A549 (cell line): Measurements from ENCODE around the gene ANGEL1. TPM values are rescaled to one million over a fixed set of nuclear protein-coding genes. Genes with fewer than 3 reads are reported as not detected.

Experiments used
- ATAC-seq, 2 experiments: fragments of 200-7000 bp in 1 of 2; fragments of >200 bp in 1 of 2; cut with Nextera tagmentation in 1 of 2; cut with Tn5 transposase in 1 of 2; 3 replicates each; pipeline versions ENCODE4 v1.8.0 to v1.9.1; 2018 to 2020; ENCODE audit warnings: mild to moderate bottlenecking in 1 of 2, moderate library complexity in 1 of 2
- CTCF ChIA-PET: fragments of 300-600 bp; sonication (Branson Sonifier 250); formaldehyde crosslinking; extraction: SDS; loops from one replicate; lab custom pipeline; 2021; ENCODE audit warnings: antibody characterized with exemption, inconsistent platforms; lab: Yijun Ruan, JAX
- POLR2A ChIA-PET: fragments of 350-600 bp; formaldehyde crosslinking; extraction: SDS; loops from one replicate; lab custom pipeline; 2021; ENCODE audit warnings: antibody characterized with exemption, inconsistent platforms; lab: Yijun Ruan, JAX
- DNase-seq, 2 experiments: peaks; one replicate each; pipeline versions ENCODE4 v3.0.0 to v3.0.0-alpha.2; 2011 to 2016; ENCODE audit warnings: low read depth in 1 of 2, low spot score in 1 of 2
- FAIRE-seq: peaks from 2 replicates; lab custom pipeline; 2011; peaks lifted over from hg19 to GRCh38; lab: Jason Lieb, UNC
- H3K27ac ChIP-seq, 2 experiments: fragments of >200 bp; sonication (Bioruptor Twin); formaldehyde crosslinking; 3 replicates each; pipeline ENCODE4 v1.5.1; 2016 to 2017
- H3K4me1 ChIP-seq: fragments of >200 bp; sonication (Bioruptor Twin); formaldehyde crosslinking; 3 replicates; pipeline ENCODE4 v1.6.1; 2016
- H3K4me2 ChIP-seq: fragments of >200 bp; sonication (Bioruptor Twin); formaldehyde crosslinking; 3 replicates; pipeline ENCODE4 v1.6.1; 2016
- H3K4me3 ChIP-seq: fragments of >200 bp; sonication (Bioruptor Twin); formaldehyde crosslinking; 3 replicates; pipeline ENCODE4 v1.5.1; 2016
- H3K9me3 ChIP-seq: fragments of >200 bp; sonication (Bioruptor Twin); formaldehyde crosslinking; 3 replicates; pipeline ENCODE4 v1.6.1; 2016
- ATOH8 ChIP-seq: fragments of 250-450 bp; sonication (Bioruptor Pico); IDR thresholded peaks from 2 replicates; pipeline ENCODE4 v1.5.0; 2020; ENCODE audit warnings: low read depth, mild to moderate bottlenecking, moderate library complexity
- CHD4 ChIP-seq: fragments of 200-600 bp; sonication (generic); IDR thresholded peaks from 2 replicates; pipeline ENCODE4 v1.6.1; 2016; ENCODE audit warnings: antibody characterized with exemption, mild to moderate bottlenecking, borderline replicate concordance
- E2F6 ChIP-seq: IDR thresholded peaks from 2 replicates; pipeline ENCODE4 v1.6.1; 2012; ENCODE audit warnings: low read depth, borderline replicate concordance
- FOSB ChIP-seq: fragments of 250-450 bp; sonication (Bioruptor Pico); IDR thresholded peaks from 2 replicates; pipeline ENCODE4 v1.5.0; 2020; ENCODE audit warnings: mild to moderate bottlenecking, moderate library complexity
- HDAC2 ChIP-seq: fragments of 200-600 bp; sonication (generic); IDR thresholded peaks from 2 replicates; pipeline ENCODE4 v1.6.1; 2016
- HMGXB4 ChIP-seq: fragments of 250-450 bp; sonication (Bioruptor Pico); IDR thresholded peaks from 2 replicates; pipeline ENCODE4 v1.5.0; 2021; ENCODE audit warnings: mild to moderate bottlenecking, moderate library complexity, borderline replicate concordance
- KDM1A ChIP-seq: fragments of 200-600 bp; sonication (generic); IDR thresholded peaks from 2 replicates; pipeline ENCODE4 v1.6.1; 2016; ENCODE audit warnings: low read depth, mild to moderate bottlenecking
- KDM5A ChIP-seq: fragments of 200-600 bp; sonication (generic); IDR thresholded peaks from 2 replicates; pipeline ENCODE4 v1.6.1; 2016; ENCODE audit warnings: antibody characterized with exemption, mild to moderate bottlenecking
- MAFK ChIP-seq: fragments of 450-650 bp; IDR thresholded peaks from 2 replicates; pipeline ENCODE4 v1.6.1; 2014; ENCODE audit not compliant: partially characterized antibody
- MAX ChIP-seq: IDR thresholded peaks from 2 replicates; pipeline ENCODE4 v1.6.1; 2012
- NR3C1 ChIP-seq: fragments of >200 bp; sonication (Bioruptor Twin); formaldehyde crosslinking; IDR thresholded peaks from 3 replicates; pipeline ENCODE4 v1.6.1; 2017
- POLR2AphosphoS2 ChIP-seq: conservative IDR thresholded peaks from 2 replicates; pipeline ENCODE4 v1.6.1; 2012; ENCODE audit warnings: low read length, improper control_type of control experiment, inconsistent platforms
- SMC3 ChIP-seq: fragments of >200 bp; sonication (Bioruptor Twin); formaldehyde crosslinking; IDR thresholded peaks from 3 replicates; pipeline ENCODE4 v1.6.1; 2018; ENCODE audit warnings: inconsistent platforms
- TP53 ChIP-seq: fragments of 250-450 bp; sonication (Bioruptor Pico); IDR thresholded peaks from 2 replicates; pipeline ENCODE4 v1.5.0; 2021; ENCODE audit warnings: mild to moderate bottlenecking, moderate library complexity
- USF2 ChIP-seq: fragments of 450-650 bp; IDR thresholded peaks from 2 replicates; pipeline ENCODE4 v1.6.1; 2014; ENCODE audit warnings: antibody characterized with exemption
- ZC3H11A ChIP-seq: fragments of 450-650 bp; IDR thresholded peaks from 2 replicates; pipeline ENCODE4 v1.6.1; 2014; ENCODE audit warnings: antibody characterized with exemption, mild to moderate bottlenecking
- ZNF302 ChIP-seq: fragments of 250-450 bp; sonication (Bioruptor Pico); IDR thresholded peaks from 2 replicates; pipeline ENCODE4 v1.9.0; 2021; ENCODE audit warnings: inconsistent platforms, mild to moderate bottlenecking, moderate library complexity
- WGBS: methylation state at CpG from one replicate; pipeline ENCODE4 v1.1.6; 2017; ENCODE audit errors: missing lambda C conversion rate; 5-methylcytosine and 5-hydroxymethylcytosine counted together
- polyA plus RNA-seq, 4 experiments: library from polyadenylated mRNA; depleted of rRNA in 3 of 4; stranded (reverse); fragments of >200 nt; fragmentation: RNase III in 1 of 4; extraction: RNeasy Plus Mini Kit Qiagen cat#74134 plus additional on column Dnase treatment in 1 of 4; gene quantifications; 2 replicates in 3 of 4; 3 replicates in 1 of 4; pipeline ENCODE4 v1.2.3, GENCODE V29; 2011 to 2017

Gene ANGEL1
- polyA plus RNA-seq, 2 of the 4 experiments (the other 2 are of a cell fraction): 9.7 to 17.6 TPM

GRCh38 chr14:76763096-76764041, 49.3 kb downstream of the ANGEL1 start:
- FAIRE-seq (no peak), ATAC-seq (no peak), DNase-seq (no peak)
- no peaks in the 10 kb centered on the region for H3K9me3 ChIP-seq
- H3K4me2 ChIP-seq: no peak overlapping the region; the same call in 2 of the 3 replicates
- H3K27ac ChIP-seq: no peak overlapping the region
- 76% methylated on average over 14 of the region's 14 CpGs for WGBS
- CTCF ChIA-PET: no interaction called here
- H3K4me3 ChIP-seq: no peak overlapping the region
- POLR2A ChIA-PET: no interaction called here
- no peak for TF ChIP-seq TP53 (CRISPR knock-in tag)
- no peak for TF ChIP-seq ZNF302 (CRISPR knock-in tag)
- no peak for TF ChIP-seq FOSB (CRISPR knock-in tag)
- no peak for TF ChIP-seq SMC3
- TF ChIP-seq ATOH8 (CRISPR knock-in tag): no peak
- TF ChIP-seq MAX: no peak
- no peak for TF ChIP-seq POLR2AphosphoS2
- no peak for TF ChIP-seq E2F6
- no peak for TF ChIP-seq HMGXB4
- no peak for TF ChIP-seq USF2
- TF ChIP-seq ZC3H11A: no peak
- no peak for TF ChIP-seq NR3C1
- TF ChIP-seq HDAC2: no peak
- TF ChIP-seq KDM5A: no peak
- no peak for TF ChIP-seq CHD4
- no peak for TF ChIP-seq MAFK
- no peaks in the 10 kb centered on the region; the same call in 2 of the 3 replicates for H3K4me1 ChIP-seq

GRCh38 chr14:76762411-76763095, 50.1 kb downstream of the ANGEL1 start:
- Histone ChIP-seq H3K4me3 (peak overlapping the region; percentile 78), H3K4me1 (no peaks in the 10 kb centered on the region; the same call in 2 of the 3 replicates), H3K4me2 (peak overlapping the region; percentile 100), H3K27ac (peak overlapping the region; percentile 79 to 95; a peak in 5 of 6 replicates), H3K9me3 (no peaks in the 10 kb centered on the region)
- 50% methylated on average over 28 of the region's 28 CpGs for WGBS
- ChIA-PET CTCF (interaction anchor here (1.2 to 1.7 kb wide), 2 partner anchors 21 to 53 kb away, joined by 3 to 5 read pairs; no protein-coding TSS in a partner anchor), POLR2A (no interaction called here)
- no peak for DNase-seq
- TF ChIP-seq MAX (peak; percentile 37; the same call in 1 of the 2 replicates), KDM1A (no peak)
- FAIRE-seq: no peak
- no peak for ATAC-seq
